Mammary epithelial cell (primary cell): ENCODE measurements around the gene METTL4.

Experiments
- EZH2 ChIP-seq: IDR thresholded peaks from 2 replicates; pipeline ENCODE4 v1.6.1; 2012; ENCODE audit warnings: low read length, inconsistent platforms, borderline replicate concordance
- TF ChIP-seq, protein P1 (sequence below), 2 donors: IDR thresholded peaks in 1 of 2; conservative IDR thresholded peaks in 1 of 2; 2 replicates each; pipeline ENCODE4 v1.5.1; 2011 to 2012; ENCODE audit warnings: inconsistent platforms in 2 of 2, low read length in 2 of 2, mild to moderate bottlenecking in 2 of 2, control low read depth in 1 of 2, low read depth in 1 of 2; ENCODE audit not compliant: insufficient read depth in 1 of 2; ENCODE audit errors: extremely low read depth in 1 of 2

DNA sequence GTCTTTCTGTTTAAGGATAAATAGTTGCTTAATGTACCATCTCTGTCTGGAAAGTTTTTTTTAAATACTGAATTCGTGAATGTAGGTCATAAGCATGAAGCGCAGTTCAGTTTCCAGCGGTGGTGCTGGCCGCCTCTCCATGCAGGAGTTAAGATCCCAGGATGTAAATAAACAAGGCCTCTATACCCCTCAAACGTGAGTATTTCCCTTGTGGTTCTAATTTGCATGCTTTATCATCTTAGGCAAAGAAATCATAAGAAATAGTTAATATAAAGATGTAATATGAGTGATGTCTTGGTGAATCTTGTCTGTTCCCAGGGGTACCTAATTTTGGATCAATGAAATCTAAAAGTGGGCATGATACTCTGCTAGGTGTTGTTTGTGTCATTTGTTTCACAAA, 1.6 kb upstream of the METTL4 start:
- TF ChIP-seq, protein P1, sequence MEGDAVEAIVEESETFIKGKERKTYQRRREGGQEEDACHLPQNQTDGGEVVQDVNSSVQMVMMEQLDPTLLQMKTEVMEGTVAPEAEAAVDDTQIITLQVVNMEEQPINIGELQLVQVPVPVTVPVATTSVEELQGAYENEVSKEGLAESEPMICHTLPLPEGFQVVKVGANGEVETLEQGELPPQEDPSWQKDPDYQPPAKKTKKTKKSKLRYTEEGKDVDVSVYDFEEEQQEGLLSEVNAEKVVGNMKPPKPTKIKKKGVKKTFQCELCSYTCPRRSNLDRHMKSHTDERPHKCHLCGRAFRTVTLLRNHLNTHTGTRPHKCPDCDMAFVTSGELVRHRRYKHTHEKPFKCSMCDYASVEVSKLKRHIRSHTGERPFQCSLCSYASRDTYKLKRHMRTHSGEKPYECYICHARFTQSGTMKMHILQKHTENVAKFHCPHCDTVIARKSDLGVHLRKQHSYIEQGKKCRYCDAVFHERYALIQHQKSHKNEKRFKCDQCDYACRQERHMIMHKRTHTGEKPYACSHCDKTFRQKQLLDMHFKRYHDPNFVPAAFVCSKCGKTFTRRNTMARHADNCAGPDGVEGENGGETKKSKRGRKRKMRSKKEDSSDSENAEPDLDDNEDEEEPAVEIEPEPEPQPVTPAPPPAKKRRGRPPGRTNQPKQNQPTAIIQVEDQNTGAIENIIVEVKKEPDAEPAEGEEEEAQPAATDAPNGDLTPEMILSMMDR (conservative IDR thresholded peaks at IDR 0.05 in 1 of 2, IDR thresholded peaks at IDR 0.05 in 1 of 2; ENCODE audit: extremely low read depth in 1 of 2, insufficient read depth in 1 of 2, low read depth in 1 of 2, low read length in 2 of 2), result no peak
- TF ChIP-seq EZH2, result no peak
